CD14-positive monocyte (primary cell): Measurements from ENCODE around the gene XRCC2. TPM values are rescaled to one million over a fixed set of nuclear protein-coding genes. Genes with fewer than 3 reads are reported as not detected.
"Not testable (repeated sequence)": the region's sequence is repeated elsewhere in the genome, so short reads cannot be mapped to it uniquely, and the experiment has no call there.

Source experiments
- DNase-seq, 3 donors: peaks; one replicate each; pipeline ENCODE4 v3.0.0-alpha.2; 2011 to 2022
- H2AFZ ChIP-seq: 2 replicates; pipeline ENCODE4 v1.6.0; 2012; ENCODE audit warnings: mild to moderate bottlenecking, low read depth, low read length, inconsistent platforms; ENCODE audit not compliant: insufficient read depth, poor library complexity, severe bottlenecking
- H3K27ac ChIP-seq, 2 donors: 1 replicate in 1 of 2; 2 replicates in 1 of 2; pipeline ENCODE4 v1.5.1; 2012 to 2013; ENCODE audit warnings: low read length in 2 of 2, control low read depth in 1 of 2, inconsistent platforms in 1 of 2, low read depth in 1 of 2, mild to moderate bottlenecking in 1 of 2
- H3K27me3 ChIP-seq, 2 donors: one replicate each; pipeline versions ENCODE4 v1.6.0 to v1.6.1; 2011 to 2013; ENCODE audit warnings: low read length in 2 of 2; ENCODE audit not compliant: control insufficient read depth in 2 of 2, insufficient read depth in 2 of 2
- H3K36me3 ChIP-seq, 2 donors: replicated peaks in 1 of 2; 1 replicate in 1 of 2; 2 replicates in 1 of 2; pipeline versions ENCODE4 v1.5.1 to v1.6.1; 2012 to 2013; ENCODE audit warnings: low read length in 2 of 2, control low read depth in 1 of 2, inconsistent platforms in 1 of 2, mild to moderate bottlenecking in 1 of 2; ENCODE audit not compliant: insufficient read depth in 2 of 2, control insufficient read depth in 1 of 2
- H3K4me1 ChIP-seq, 2 donors: 1 replicate in 1 of 2; 2 replicates in 1 of 2; pipeline versions ENCODE4 v1.5.1 to v1.6.1; 2012 to 2013; ENCODE audit warnings: low read length in 2 of 2, control low read depth in 1 of 2, inconsistent platforms in 1 of 2, mild to moderate bottlenecking in 1 of 2, moderate library complexity in 1 of 2; ENCODE audit not compliant: insufficient read depth in 2 of 2, control insufficient read depth in 1 of 2
- H3K4me2 ChIP-seq: replicated peaks from 2 replicates; pipeline ENCODE3; 2012; ENCODE audit warnings: low read length, moderate library complexity, mild to moderate bottlenecking; ENCODE audit not compliant: poor library complexity, severe bottlenecking; ENCODE audit errors: extremely low read depth
- H3K4me3 ChIP-seq, 3 experiments: fragments of 200-600 bp in 1 of 3; sonication (generic) in 1 of 3; replicated peaks in 1 of 3; 1 replicate in 2 of 3; 2 replicates in 1 of 3; pipeline ENCODE4 v1.5.1; 2011 to 2013; ENCODE audit warnings: low read length in 3 of 3, mild to moderate bottlenecking in 3 of 3, control low read depth in 2 of 3, low read depth in 2 of 3, inconsistent platforms in 1 of 3, moderate library complexity in 1 of 3
- H3K79me2 ChIP-seq: 2 replicates; pipeline ENCODE4 v1.6.0; 2012; ENCODE audit warnings: mild to moderate bottlenecking, control low read depth, inconsistent platforms, low read length, moderate library complexity; ENCODE audit not compliant: insufficient read depth
- H3K9ac ChIP-seq: 2 replicates; pipeline ENCODE4 v1.6.0; 2017; ENCODE audit warnings: low read length, mild to moderate bottlenecking; ENCODE audit not compliant: insufficient read depth, poor library complexity, severe bottlenecking
- H3K9me3 ChIP-seq, 2 donors: replicated peaks in 1 of 2; 1 replicate in 1 of 2; 2 replicates in 1 of 2; pipeline versions ENCODE4 v1.5.1 to v1.6.1; 2012 to 2013; ENCODE audit warnings: low read length in 2 of 2, control low read depth in 1 of 2; ENCODE audit not compliant: control insufficient read depth in 1 of 2, insufficient read depth in 1 of 2
- H4K20me1 ChIP-seq: 2 replicates; pipeline ENCODE4 v1.6.0; 2012; ENCODE audit warnings: mild to moderate bottlenecking, low read length, control low read depth, moderate library complexity; ENCODE audit not compliant: insufficient read depth
- H3K27ac Mint-ChIP-seq, 7 donors: one replicate each; pipeline ENCODE4 v1.8.0; 2020; ENCODE audit warnings: mild to moderate bottlenecking in 7 of 7, mixed read lengths in 7 of 7, moderate library complexity in 6 of 7, inconsistent platforms in 2 of 7
- H3K27me3 Mint-ChIP-seq, 3 donors: one replicate each; pipeline ENCODE4 v1.8.0; 2021 to 2022; ENCODE audit warnings: low read depth in 3 of 3, mild to moderate bottlenecking in 3 of 3, mixed read lengths in 3 of 3, moderate library complexity in 3 of 3, inconsistent platforms in 1 of 3
- H3K36me3 Mint-ChIP-seq, 2 donors: one replicate each; pipeline ENCODE4 v1.8.0; 2020; ENCODE audit warnings: mixed read lengths in 2 of 2, inconsistent platforms in 1 of 2, mild to moderate bottlenecking in 1 of 2
- H3K4me1 Mint-ChIP-seq: one replicate; pipeline ENCODE4 v1.8.0; 2020; ENCODE audit warnings: mild to moderate bottlenecking, mixed read lengths
- H3K4me3 Mint-ChIP-seq, 2 donors: one replicate each; pipeline ENCODE4 v1.8.0; 2020; ENCODE audit warnings: mild to moderate bottlenecking in 2 of 2, mixed read lengths in 2 of 2, moderate library complexity in 1 of 2
- H3K9me3 Mint-ChIP-seq, 7 donors: one replicate each; pipeline ENCODE4 v1.8.0; 2020 to 2022; ENCODE audit warnings: mixed read lengths in 7 of 7, mild to moderate bottlenecking in 6 of 7, moderate library complexity in 6 of 7, inconsistent platforms in 2 of 7
- WGBS: methylation state at CpG from one replicate; pipeline ENCODE4 v1.1.5; 2013; ENCODE audit warnings: missing lambda C conversion rate; ENCODE audit not compliant: insufficient coverage; 5-methylcytosine and 5-hydroxymethylcytosine counted together
- intact Hi-C, 2 donors: fragments of 100-400 bp; cut with micrococcal nuclease; formaldehyde crosslinking; loops; one replicate each; pipeline versions ENCODE4 v1.15.0 to v1.15.1; 2023
- polyA plus RNA-seq, 3 donors: library from polyadenylated mRNA; depleted of rRNA in 1 of 3; unstranded in 2 of 3; stranded (reverse) in 1 of 3; fragments of 300-500 nt in 2 of 3; fragments of >200 nt in 1 of 3; fragmentation: Illumina TruSeq in 2 of 3; gene quantifications; 1 replicate in 2 of 3; 2 replicates in 1 of 3; pipeline ENCODE4 v1.2.3, GENCODE V29; 2012 to 2021
- TF ChIP-seq, protein P1 (sequence below): fragments of 200-600 bp; IDR thresholded peaks from one replicate; pipeline ENCODE4 v1.8.0; 2022; ENCODE audit warnings: antibody characterized with exemption, mild to moderate bottlenecking

Gene XRCC2
- polyA plus RNA-seq, 3 donors: 0.03 to 0.05 TPM; not detected in 1

DNA sequence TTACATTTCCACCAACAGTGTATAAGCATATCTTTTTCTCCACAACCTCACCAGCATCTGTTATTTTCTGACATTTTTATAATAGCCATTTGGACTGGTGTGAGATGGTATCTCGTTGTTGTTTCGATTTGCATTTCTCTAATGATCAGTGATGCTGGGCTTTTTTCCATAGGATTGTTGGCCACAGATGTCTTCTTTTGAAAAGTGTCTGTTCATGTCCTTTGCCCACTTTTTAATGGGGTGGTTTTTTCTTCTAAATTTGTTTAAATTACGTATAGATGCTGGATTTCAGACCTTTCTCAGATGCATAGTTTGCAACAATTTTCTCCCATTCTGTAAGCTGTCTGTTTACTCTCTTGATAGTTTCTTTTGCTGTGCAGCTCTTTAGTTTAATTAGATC lies 28.9 kb downstream of the XRCC2 start:
- Mint-ChIP-seq H3K4me1 (no peaks in the 10 kb centered on the region), H3K27ac (no peak overlapping the region), H3K4me3 (no peak overlapping the region), H3K27me3 (peaks cover 0 to 1% (median 0%) of the 10 kb centered on the region in 3 donors), H3K9me3 (peaks cover 0 to 39% (median 14%) of the 10 kb centered on the region in 7 donors), H3K36me3 (peaks cover 30 to 36% of the 10 kb centered on the region in 2 donors)
- Histone ChIP-seq H3K79me2 (no peaks in the 10 kb centered on the region), H3K9ac (no peak overlapping the region), H3K27ac (no peak overlapping the region), H3K4me2 (no peak overlapping the region), H4K20me1 (no peaks in the 10 kb centered on the region), H3K4me3 (no peak overlapping the region), H3K9me3 (no peaks in the 10 kb centered on the region), H3K4me1 (no peaks in the 10 kb centered on the region), H3K36me3 (peaks cover 0 to 27% of the 10 kb centered on the region in 2 donors), H3K27me3 (no peaks in the 10 kb centered on the region), H2AFZ (no peak overlapping the region)
- 100% methylated on average over 2 of the region's 3 CpGs for WGBS
- TF ChIP-seq, protein P1, sequence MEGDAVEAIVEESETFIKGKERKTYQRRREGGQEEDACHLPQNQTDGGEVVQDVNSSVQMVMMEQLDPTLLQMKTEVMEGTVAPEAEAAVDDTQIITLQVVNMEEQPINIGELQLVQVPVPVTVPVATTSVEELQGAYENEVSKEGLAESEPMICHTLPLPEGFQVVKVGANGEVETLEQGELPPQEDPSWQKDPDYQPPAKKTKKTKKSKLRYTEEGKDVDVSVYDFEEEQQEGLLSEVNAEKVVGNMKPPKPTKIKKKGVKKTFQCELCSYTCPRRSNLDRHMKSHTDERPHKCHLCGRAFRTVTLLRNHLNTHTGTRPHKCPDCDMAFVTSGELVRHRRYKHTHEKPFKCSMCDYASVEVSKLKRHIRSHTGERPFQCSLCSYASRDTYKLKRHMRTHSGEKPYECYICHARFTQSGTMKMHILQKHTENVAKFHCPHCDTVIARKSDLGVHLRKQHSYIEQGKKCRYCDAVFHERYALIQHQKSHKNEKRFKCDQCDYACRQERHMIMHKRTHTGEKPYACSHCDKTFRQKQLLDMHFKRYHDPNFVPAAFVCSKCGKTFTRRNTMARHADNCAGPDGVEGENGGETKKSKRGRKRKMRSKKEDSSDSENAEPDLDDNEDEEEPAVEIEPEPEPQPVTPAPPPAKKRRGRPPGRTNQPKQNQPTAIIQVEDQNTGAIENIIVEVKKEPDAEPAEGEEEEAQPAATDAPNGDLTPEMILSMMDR: no peak
- no peak for DNase-seq
- intact Hi-C loops: no loop called here

DNA sequence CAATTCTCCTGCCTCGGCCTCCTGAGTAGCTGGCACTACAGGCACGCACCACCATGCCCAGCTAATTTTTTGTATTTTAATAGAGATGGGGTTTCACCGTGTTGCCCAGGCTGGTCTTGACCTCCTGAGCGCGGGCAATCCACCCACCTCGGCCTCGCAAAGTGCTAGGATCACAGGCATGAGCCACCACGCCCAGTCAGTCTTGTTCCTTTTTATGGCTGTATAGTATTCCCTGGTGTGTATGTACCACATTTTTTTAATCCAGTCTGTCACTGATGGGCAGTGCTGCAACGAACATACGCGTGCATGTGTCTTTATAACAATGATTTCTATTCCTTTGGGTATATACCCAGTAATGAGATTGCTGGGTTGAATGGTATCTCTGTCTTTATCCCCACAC lies 29.4 kb downstream of the XRCC2 start:
- H3K4me2 ChIP-seq, H3K4me3 ChIP-seq, H3K4me1 ChIP-seq, H3K4me3 Mint-ChIP-seq, intact Hi-C loops, H3K27me3 Mint-ChIP-seq, H2AFZ ChIP-seq, H3K4me1 Mint-ChIP-seq, H3K79me2 ChIP-seq, H4K20me1 ChIP-seq, H3K27ac Mint-ChIP-seq, H3K27ac ChIP-seq, DNase-seq, H3K9me3 ChIP-seq, H3K9ac ChIP-seq, H3K27me3 ChIP-seq: not testable (repeated sequence)
- H3K36me3 ChIP-seq: peaks cover 0 to 27% of the 10 kb centered on the region in 2 donors
- WGBS: 100% methylated on average over 5 of the region's 11 CpGs
- peaks cover 0 to 39% (median 14%) of the 10 kb centered on the region in 7 donors for H3K9me3 Mint-ChIP-seq
- peaks cover 30 to 32% of the 10 kb centered on the region in 2 donors for H3K36me3 Mint-ChIP-seq
